ENCODE data around the gene AZIN2. TPM values are rescaled to one million over a fixed set of nuclear protein-coding genes. Genes with fewer than 3 reads are reported as not detected.
A peak's percentile ranks its signal among the peaks of the same experiment; 100 is the strongest.

The AZIN2 gene
- total and polyA plus RNA-seq, 2 of the 13 experiments (the other 11 are each of a cell fraction or from before 2014, with no cell fraction given) = 1.7 to 3.5 TPM

- TF ChIP-seq ATF3 (CRISPR knock-in tag; IDR thresholded peaks at IDR 0.05) = 0 out of 2 replicates have a peak, but pooled peaks have one; percentile 19
- peak; percentile 95 for TF ChIP-seq SPEN (CRISPR knock-in tag; IDR thresholded peaks at IDR 0.05; ENCODE audit: low read depth)
- TF ChIP-seq ZBTB42 (CRISPR knock-in tag; IDR thresholded peaks at IDR 0.05) = peak; percentile 92
- TF ChIP-seq YY1 (IDR thresholded peaks at IDR 0.05; ENCODE audit: insufficient read depth, insufficient replicate concordance, low read depth, low read length) = peak; percentile 70
- TF ChIP-seq HNF1A (IDR thresholded peaks at IDR 0.05; ENCODE audit: low read depth) = no peak
- TF ChIP-seq HNF1A (CRISPR knock-in tag; IDR thresholded peaks at IDR 0.05; ENCODE audit: borderline replicate concordance) = peak; percentile 62
- no peak for TF ChIP-seq ATRX (CRISPR knock-in tag; IDR thresholded peaks at IDR 0.05; ENCODE audit: borderline replicate concordance)
- peak; percentile 35; the same call in 1 of the 2 replicates for TF ChIP-seq ZNF484 (CRISPR knock-in tag; IDR thresholded peaks at IDR 0.05; ENCODE audit: borderline replicate concordance, low read depth)
- peak; percentile 62; the same call in 1 of the 2 replicates for TF ChIP-seq NR2F6 (IDR thresholded peaks at IDR 0.05)
- peak; percentile 76; the same call in 1 of the 2 replicates for TF ChIP-seq NR2F6 (CRISPR knock-in tag; IDR thresholded peaks at IDR 0.05)
- no peak for TF ChIP-seq SMAD3 (CRISPR knock-in tag; IDR thresholded peaks at IDR 0.05)
- TF ChIP-seq PHF5A (CRISPR knock-in tag; IDR thresholded peaks at IDR 0.05; ENCODE audit: low read depth, unreplicated experiment) = no peak
- TF ChIP-seq ZNF709 (CRISPR knock-in tag; IDR thresholded peaks at IDR 0.05) = peak; percentile 91; the same call in 1 of the 2 replicates
- TF ChIP-seq TSC22D2 (CRISPR knock-in tag; IDR thresholded peaks at IDR 0.05; ENCODE audit: borderline replicate concordance) = 0 out of 2 replicates have a peak, but pooled peaks have one; percentile 44
- peak; percentile 93 for TF ChIP-seq ARID4A (CRISPR knock-in tag; IDR thresholded peaks at IDR 0.05; ENCODE audit: borderline replicate concordance)
- peak; percentile 54; the same call in 1 of the 2 replicates for TF ChIP-seq DNMT3B (CRISPR knock-in tag; conservative IDR thresholded peaks at IDR 0.05)
- TF ChIP-seq ZNF546 (CRISPR knock-in tag; conservative IDR thresholded peaks at IDR 0.05) = peak; percentile 58; the same call in 1 of the 2 replicates
- peak; percentile 98 for TF ChIP-seq RNF2 (conservative IDR thresholded peaks at IDR 0.05; ENCODE audit: low read depth)
- 0 out of 2 replicates have a peak, but pooled peaks have one; percentile 51 for TF ChIP-seq HMG20B (CRISPR knock-in tag; conservative IDR thresholded peaks at IDR 0.05)
- peak; percentile 89; the same call in 1 of the 2 replicates for TF ChIP-seq ZNF501 (CRISPR knock-in tag; IDR thresholded peaks at IDR 0.05)
These were observed 44.1 kb upstream of the AZIN2 start, which contains the start of gene AK2 (continued) for GRCh38 chr1:33036526-33037503.

All from HepG2 (cell line).